ENCODE results near the gene MOCS3.

DNA sequence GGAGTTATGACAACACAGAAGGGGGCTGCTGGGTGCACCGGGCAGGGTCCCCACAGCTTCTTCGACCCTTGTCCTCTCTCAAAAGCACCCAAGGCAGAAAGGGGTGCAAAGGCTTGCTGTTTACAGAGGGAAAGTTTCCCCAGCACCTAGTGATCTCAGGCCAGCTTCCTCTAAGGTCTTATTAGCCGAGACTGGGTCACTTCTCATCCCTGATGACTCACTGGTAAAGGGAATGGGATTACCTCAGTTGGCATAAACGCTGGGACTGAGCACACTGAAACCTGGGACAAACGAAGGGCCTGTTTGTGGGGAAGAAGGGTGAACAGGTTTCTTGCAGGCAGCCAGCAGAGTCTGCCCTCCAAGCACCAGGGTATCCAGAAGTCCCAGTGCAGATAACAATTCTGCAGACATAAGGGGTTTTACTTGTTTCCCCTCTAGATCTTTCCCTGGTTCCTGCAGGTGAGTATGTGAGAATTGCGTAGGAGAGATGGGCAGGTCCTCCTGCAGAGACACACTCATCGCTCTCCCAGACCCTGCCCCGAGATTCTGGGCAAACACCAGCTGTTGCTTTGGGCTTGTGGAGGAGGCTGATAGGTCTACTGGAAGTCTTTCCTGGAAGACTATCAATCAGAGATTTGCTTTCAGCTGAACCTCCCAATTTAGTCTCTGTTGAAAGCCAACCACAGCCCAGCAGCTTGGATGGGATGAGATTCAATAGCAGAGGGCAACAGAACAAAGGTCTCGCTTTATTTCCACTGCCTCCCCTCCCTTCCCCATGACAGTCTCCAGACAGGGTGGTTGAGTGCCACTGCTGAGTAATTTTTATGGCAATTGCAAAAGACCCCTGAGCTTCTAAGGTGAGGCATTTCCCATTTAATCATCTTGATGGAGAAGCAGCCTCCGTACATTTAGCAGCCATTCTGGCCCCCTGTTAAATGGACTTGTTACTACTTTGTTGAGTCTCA, 38.6 kb downstream of the MOCS3 start:
- TF ChIP-seq, protein P1, sequence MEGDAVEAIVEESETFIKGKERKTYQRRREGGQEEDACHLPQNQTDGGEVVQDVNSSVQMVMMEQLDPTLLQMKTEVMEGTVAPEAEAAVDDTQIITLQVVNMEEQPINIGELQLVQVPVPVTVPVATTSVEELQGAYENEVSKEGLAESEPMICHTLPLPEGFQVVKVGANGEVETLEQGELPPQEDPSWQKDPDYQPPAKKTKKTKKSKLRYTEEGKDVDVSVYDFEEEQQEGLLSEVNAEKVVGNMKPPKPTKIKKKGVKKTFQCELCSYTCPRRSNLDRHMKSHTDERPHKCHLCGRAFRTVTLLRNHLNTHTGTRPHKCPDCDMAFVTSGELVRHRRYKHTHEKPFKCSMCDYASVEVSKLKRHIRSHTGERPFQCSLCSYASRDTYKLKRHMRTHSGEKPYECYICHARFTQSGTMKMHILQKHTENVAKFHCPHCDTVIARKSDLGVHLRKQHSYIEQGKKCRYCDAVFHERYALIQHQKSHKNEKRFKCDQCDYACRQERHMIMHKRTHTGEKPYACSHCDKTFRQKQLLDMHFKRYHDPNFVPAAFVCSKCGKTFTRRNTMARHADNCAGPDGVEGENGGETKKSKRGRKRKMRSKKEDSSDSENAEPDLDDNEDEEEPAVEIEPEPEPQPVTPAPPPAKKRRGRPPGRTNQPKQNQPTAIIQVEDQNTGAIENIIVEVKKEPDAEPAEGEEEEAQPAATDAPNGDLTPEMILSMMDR (IDR thresholded peaks at IDR 0.05; ENCODE audit: poor library complexity) = no peak
- no peak for TF ChIP-seq EZH2phosphoT487 (IDR thresholded peaks at IDR 0.05; ENCODE audit: low read depth, severe bottlenecking, unreplicated experiment)
